IMR-90 (cell line): ENCODE measurements around the gene ALK.

Source experiments
- BHLHE40 ChIP-seq: fragments of 150-350 bp; IDR thresholded peaks from 2 replicates; pipeline ENCODE4 v1.6.1; 2016; ENCODE audit warnings: mild to moderate bottlenecking, low read depth, low read length
- CTCF ChIP-seq: conservative IDR thresholded peaks from 2 replicates; pipeline ENCODE4 v1.5.1; 2012; ENCODE audit warnings: mild to moderate bottlenecking, low read depth, low read length, improper control_type of control experiment
- FOS ChIP-seq: fragments of 150-350 bp; IDR thresholded peaks from 2 replicates; pipeline ENCODE4 v1.6.1; 2016; ENCODE audit warnings: low read depth, low read length
- MXI1 ChIP-seq: IDR thresholded peaks from 2 replicates; pipeline ENCODE4 v1.6.1; 2012; ENCODE audit warnings: low read depth, mild to moderate bottlenecking, low read length, moderate library complexity, borderline replicate concordance
- POLR2A ChIP-seq: IDR thresholded peaks from 2 replicates; pipeline ENCODE4 v1.6.1; 2012; ENCODE audit warnings: mild to moderate bottlenecking, low read depth, low read length
- USF2 ChIP-seq: fragments of 150-350 bp; IDR thresholded peaks from 2 replicates; pipeline ENCODE4 v1.6.1; 2017; ENCODE audit warnings: mild to moderate bottlenecking, antibody characterized with exemption, low read length, low read depth

GRCh38 chr2:29276151-29276550, 645.2 kb downstream of the ALK start:
- TF ChIP-seq CTCF (no peak), BHLHE40 (no peak), POLR2A (no peak), MXI1 (no peak), USF2 (no peak), FOS (no peak)
